SH-SY5Y (cell line): ENCODE measurements around the gene DOK1.

Experiments
- GATA2 ChIP-seq: IDR thresholded peaks from 2 replicates; pipeline ENCODE4 v1.6.1; 2011; ENCODE audit warnings: mild to moderate bottlenecking, low read depth, low read length
- GATA3 ChIP-seq: IDR thresholded peaks from 2 replicates; pipeline ENCODE4 v1.6.1; 2011; ENCODE audit warnings: low read depth, mild to moderate bottlenecking, low read length, moderate library complexity

- no peak for TF ChIP-seq GATA2
- no peak for TF ChIP-seq GATA3
Measured at GRCh38 chr2:74553892-74554819, at the start of gene DOK1, which contains the start of gene LOXL3.
